Stomach (tissue), 8 donors: Measurements from ENCODE around the gene PIAS2. TPM values are rescaled to one million over a fixed set of nuclear protein-coding genes. Genes with fewer than 3 reads are reported as not detected.

Experiments
- polyA plus RNA-seq, 3 donors: library from polyadenylated mRNA; stranded (reverse); fragments of 200-250 nt; gene quantifications; one replicate each; pipeline ENCODE4 v1.2.3, GENCODE V29; 2013
- total RNA-seq, 5 donors: library from RNA; depleted of rRNA; stranded (reverse); fragments of >200 nt; gene quantifications; one replicate each; pipeline versions ENCODE4 v1.1.0 to v1.2.3, GENCODE V29; 2014 to 2016
- donor health status: healthy with polysubstance abuse.
- donor health status: Bipolar disorder and iron deficiency.
- donor health status: healthy.

The PIAS2 gene
- total and polyA plus RNA-seq, 8 donors: 3.4 to 83.4 (median 31.4) TPM

Other genes starting within 250 kb of the PIAS2 start
- under 1 TPM in 1 of 5 donors, not detected in 4; 0.18 TPM for gene ST8SIA5, start 160.5 kb downstream of the PIAS2 start, total RNA-seq
- 1 to 10 TPM in 1 of 3 donors, under 1 TPM in 2; 0.03 to 1.4 (median 0.19) TPM for gene ST8SIA5, start 160.5 kb downstream of the PIAS2 start, polyA plus RNA-seq
- gene KATNAL2, start 95 bp upstream of the PIAS2 start, total RNA-seq: 10 to 100 TPM in 2 of 5 donors, 1 to 10 TPM in 1, under 1 TPM in 1, not detected in 1; 0.43 to 39.1 (median 7.9) TPM
- 1 to 10 TPM; 1.6 to 2.7 (median 2.5) TPM for gene KATNAL2, start 95 bp upstream of the PIAS2 start, polyA plus RNA-seq
- not detected for gene ELOA2, start 118.1 kb upstream of the PIAS2 start, total RNA-seq
- gene ELOA2, start 118.1 kb upstream of the PIAS2 start, polyA plus RNA-seq: under 1 TPM in 1 of 3 donors, not detected in 2; 0.15 TPM
- 10 to 100 TPM; 14.5 to 93.7 (median 23.9) TPM for gene HDHD2, start 233.0 kb upstream of the PIAS2 start, total RNA-seq
- gene HDHD2, start 233.0 kb upstream of the PIAS2 start, polyA plus RNA-seq: 10 to 100 TPM; 16.2 to 26.4 (median 22.4) TPM